Astrocyte (in vitro differentiated cells and primary cell): ENCODE measurements around the gene SRL. TPM values are rescaled to one million over a fixed set of nuclear protein-coding genes. Genes with fewer than 3 reads are reported as not detected.

Source experiments
- DNase-seq: peaks from one replicate; pipeline ENCODE4 v3.0.0-alpha.2; 2010; ENCODE audit warnings: low read depth
- FAIRE-seq: peaks from 2 replicates; lab custom pipeline; 2011; peaks lifted over from hg19 to GRCh38; lab: Jason Lieb, UNC
- H2AFZ ChIP-seq: 2 replicates; pipeline ENCODE4 v1.6.0; 2012; ENCODE audit warnings: low read depth, low read length, inconsistent platforms
- H3K27ac ChIP-seq: 2 replicates; pipeline ENCODE4 v1.5.1; 2011; ENCODE audit warnings: low read depth, low read length, inconsistent platforms
- H3K27me3 ChIP-seq: 2 replicates; pipeline ENCODE4 v1.6.0; 2011; ENCODE audit warnings: low read length, inconsistent platforms; ENCODE audit not compliant: insufficient read depth
- H3K36me3 ChIP-seq: 2 replicates; pipeline ENCODE4 v1.5.1; 2011; ENCODE audit warnings: low read length, inconsistent platforms; ENCODE audit not compliant: insufficient read depth
- H3K4me1 ChIP-seq: 2 replicates; pipeline ENCODE4 v1.5.1; 2011; ENCODE audit warnings: low read length, inconsistent platforms; ENCODE audit not compliant: insufficient read depth
- H3K4me2 ChIP-seq: 2 replicates; pipeline ENCODE4 v1.6.0; 2012; ENCODE audit warnings: low read length, inconsistent platforms
- H3K4me3 ChIP-seq: 2 replicates; pipeline ENCODE4 v1.5.1; 2011; ENCODE audit warnings: low read depth, mild to moderate bottlenecking, low read length, inconsistent platforms; ENCODE audit not compliant: insufficient read depth
- H3K79me2 ChIP-seq: 2 replicates; pipeline ENCODE4 v1.6.0; 2012; ENCODE audit warnings: mild to moderate bottlenecking, low read length, inconsistent platforms; ENCODE audit not compliant: insufficient read depth
- H3K9ac ChIP-seq: 2 replicates; pipeline ENCODE4 v1.6.0; 2012; ENCODE audit warnings: mild to moderate bottlenecking, low read length, inconsistent platforms
- H3K9me3 ChIP-seq: 2 replicates; pipeline ENCODE4 v1.5.1; 2012; ENCODE audit warnings: low read depth, mild to moderate bottlenecking, low read length, inconsistent platforms; ENCODE audit not compliant: insufficient read depth
- H4K20me1 ChIP-seq: 2 replicates; pipeline ENCODE4 v1.6.0; 2012; ENCODE audit warnings: low read length, inconsistent platforms; ENCODE audit not compliant: insufficient read depth
- H3K27ac Mint-ChIP-seq: one replicate; pipeline ENCODE4 v1.8.0; 2021; ENCODE audit warnings: mild to moderate bottlenecking, mixed read lengths; ENCODE audit not compliant: unreplicated experiment
- H3K27me3 Mint-ChIP-seq: one replicate; pipeline ENCODE4 v1.8.0; 2021; ENCODE audit warnings: low read depth, mixed read lengths; ENCODE audit not compliant: unreplicated experiment
- H3K36me3 Mint-ChIP-seq: one replicate; pipeline ENCODE4 v1.8.0; 2021; ENCODE audit warnings: low read depth, mixed read lengths; ENCODE audit not compliant: unreplicated experiment
- H3K4me1 Mint-ChIP-seq: one replicate; pipeline ENCODE4 v1.8.0; 2021; ENCODE audit warnings: low read depth, mixed read lengths; ENCODE audit not compliant: unreplicated experiment
- H3K4me3 Mint-ChIP-seq: one replicate; pipeline ENCODE4 v1.8.0; 2021; ENCODE audit warnings: mild to moderate bottlenecking, moderate library complexity, mixed read lengths; ENCODE audit not compliant: unreplicated experiment
- H3K9me3 Mint-ChIP-seq: one replicate; pipeline ENCODE4 v1.8.0; 2021; ENCODE audit warnings: mild to moderate bottlenecking, mixed read lengths; ENCODE audit not compliant: unreplicated experiment
- EZH2 ChIP-seq: IDR thresholded peaks from 2 replicates; pipeline ENCODE4 v1.6.1; 2012; ENCODE audit warnings: mild to moderate bottlenecking, low read length, inconsistent platforms; ENCODE audit not compliant: insufficient read depth
- total RNA-seq: library from RNA; stranded (reverse); gene quantifications from 2 replicates; pipeline ENCODE4 v1.2.1, GENCODE V29; 2021
- TF ChIP-seq, protein P1 (sequence below): IDR thresholded peaks from 2 replicates; pipeline ENCODE4 v1.5.1; 2011; ENCODE audit warnings: low read depth, mild to moderate bottlenecking, inconsistent platforms, low read length, moderate library complexity; ENCODE audit not compliant: insufficient read depth

SRL gene
- total RNA-seq, 1 donor from 2014 or later: not detected

DNA sequence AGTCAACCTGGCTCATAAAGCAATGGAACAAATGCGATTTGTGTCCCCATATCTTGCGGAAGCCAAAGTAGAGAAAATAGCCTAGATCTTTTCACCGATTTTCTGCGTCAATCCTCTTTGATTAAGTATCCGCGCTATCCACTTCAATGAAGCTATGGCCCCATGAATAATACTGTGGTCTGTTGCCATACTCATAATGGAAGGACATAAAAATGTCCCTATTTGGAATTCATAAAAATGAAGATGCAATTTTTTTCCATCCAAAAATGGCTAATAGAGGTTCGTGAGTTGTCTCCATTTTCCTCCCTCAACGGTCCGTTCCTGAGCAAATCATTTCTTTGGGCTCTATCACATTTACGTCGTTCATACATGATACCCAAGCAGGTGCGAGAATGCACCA, 100.3 kb downstream of the SRL start:
- TF ChIP-seq, protein P1, sequence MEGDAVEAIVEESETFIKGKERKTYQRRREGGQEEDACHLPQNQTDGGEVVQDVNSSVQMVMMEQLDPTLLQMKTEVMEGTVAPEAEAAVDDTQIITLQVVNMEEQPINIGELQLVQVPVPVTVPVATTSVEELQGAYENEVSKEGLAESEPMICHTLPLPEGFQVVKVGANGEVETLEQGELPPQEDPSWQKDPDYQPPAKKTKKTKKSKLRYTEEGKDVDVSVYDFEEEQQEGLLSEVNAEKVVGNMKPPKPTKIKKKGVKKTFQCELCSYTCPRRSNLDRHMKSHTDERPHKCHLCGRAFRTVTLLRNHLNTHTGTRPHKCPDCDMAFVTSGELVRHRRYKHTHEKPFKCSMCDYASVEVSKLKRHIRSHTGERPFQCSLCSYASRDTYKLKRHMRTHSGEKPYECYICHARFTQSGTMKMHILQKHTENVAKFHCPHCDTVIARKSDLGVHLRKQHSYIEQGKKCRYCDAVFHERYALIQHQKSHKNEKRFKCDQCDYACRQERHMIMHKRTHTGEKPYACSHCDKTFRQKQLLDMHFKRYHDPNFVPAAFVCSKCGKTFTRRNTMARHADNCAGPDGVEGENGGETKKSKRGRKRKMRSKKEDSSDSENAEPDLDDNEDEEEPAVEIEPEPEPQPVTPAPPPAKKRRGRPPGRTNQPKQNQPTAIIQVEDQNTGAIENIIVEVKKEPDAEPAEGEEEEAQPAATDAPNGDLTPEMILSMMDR: no peak
- TF ChIP-seq EZH2: no peak
- no peak overlapping the region for H3K4me3 Mint-ChIP-seq
- H2AFZ ChIP-seq: no peak overlapping the region

DNA sequence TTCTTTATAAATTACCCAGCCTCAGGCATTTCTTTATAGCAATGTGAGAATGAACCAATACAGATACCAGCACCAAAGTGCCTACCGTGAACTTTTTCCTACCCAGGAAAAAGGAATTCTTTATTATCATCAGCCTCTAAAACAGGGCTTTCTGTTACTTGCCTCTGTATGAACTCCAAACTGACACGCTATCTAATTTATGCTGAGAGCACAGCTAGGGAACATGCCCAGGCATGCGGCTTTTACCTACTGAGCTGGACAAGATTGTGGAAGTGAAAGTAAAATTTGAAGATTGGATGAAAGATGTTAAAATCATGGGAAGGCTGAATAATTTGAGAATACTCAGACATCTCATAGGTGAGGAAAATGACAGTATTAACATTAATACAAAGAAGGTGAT, 101.2 kb downstream of the SRL start:
- no peak for FAIRE-seq
- Histone ChIP-seq H3K9me3 (peaks cover 5% of the 10 kb centered on the region), H3K9ac (no peak overlapping the region), H2AFZ (no peak overlapping the region), H3K4me2 (no peak overlapping the region), H3K79me2 (no peaks in the 10 kb centered on the region), H3K27me3 (no peaks in the 10 kb centered on the region), H3K4me1 (no peaks in the 10 kb centered on the region), H3K4me3 (no peak overlapping the region), H4K20me1 (no peaks in the 10 kb centered on the region), H3K27ac (peak overlapping the region; percentile 21), H3K36me3 (no peaks in the 10 kb centered on the region)
- peak; percentile 70 for DNase-seq
- H3K27ac Mint-ChIP-seq: peak overlapping the region; percentile 48
- H3K9me3 Mint-ChIP-seq: peaks cover 20% of the 10 kb centered on the region
- TF ChIP-seq, protein P1: no peak
- TF ChIP-seq EZH2: no peak
- peaks cover 3% of the 10 kb centered on the region for H3K4me1 Mint-ChIP-seq
- H3K4me3 Mint-ChIP-seq: no peak overlapping the region
- peaks cover 6% of the 10 kb centered on the region for H3K36me3 Mint-ChIP-seq
- H3K27me3 Mint-ChIP-seq: peaks cover 5% of the 10 kb centered on the region

More for the DNA sequence above, 100.3 kb downstream of the SRL start:
- peak overlapping the region; percentile 48 for H3K27ac Mint-ChIP-seq
- Histone ChIP-seq H3K9me3 (peaks cover 5% of the 10 kb centered on the region), H3K9ac (no peak overlapping the region), H3K4me3 (no peak overlapping the region), H3K27ac (no peak overlapping the region), H3K27me3 (no peaks in the 10 kb centered on the region), H3K79me2 (no peaks in the 10 kb centered on the region), H3K4me1 (no peaks in the 10 kb centered on the region), H4K20me1 (no peaks in the 10 kb centered on the region), H3K36me3 (no peaks in the 10 kb centered on the region), H3K4me2 (no peak overlapping the region)
- DNase-seq: no peak
- no peak for FAIRE-seq
- peaks cover 3% of the 10 kb centered on the region for H3K4me1 Mint-ChIP-seq
- peaks cover 20% of the 10 kb centered on the region for H3K9me3 Mint-ChIP-seq
- H3K36me3 Mint-ChIP-seq: peaks cover 6% of the 10 kb centered on the region
- peaks cover 5% of the 10 kb centered on the region for H3K27me3 Mint-ChIP-seq

DNA sequence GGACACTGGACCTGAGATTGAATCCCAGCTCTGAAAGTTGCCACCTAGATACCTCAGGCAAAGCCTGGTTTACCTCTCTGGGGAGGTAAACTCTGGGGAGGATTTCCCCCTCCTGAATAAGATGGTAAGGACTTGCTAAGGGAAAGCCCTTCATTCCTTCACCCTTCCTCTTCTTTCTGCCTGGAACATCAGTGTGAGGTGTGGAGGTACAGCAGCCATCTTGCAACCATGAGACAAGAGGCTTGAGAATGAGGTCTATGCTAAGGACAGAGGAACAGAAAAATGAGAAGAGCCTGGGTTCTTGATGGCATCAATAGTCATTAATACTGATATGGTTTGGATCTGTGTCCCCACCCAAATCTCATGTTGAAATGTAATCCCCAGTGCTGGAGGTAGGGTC, 101.9 kb downstream of the SRL start:
- H3K36me3 Mint-ChIP-seq: peaks cover 6% of the 10 kb centered on the region
- Histone ChIP-seq H3K9ac (no peak overlapping the region), H3K4me1 (no peaks in the 10 kb centered on the region), H3K79me2 (no peaks in the 10 kb centered on the region), H3K4me2 (no peak overlapping the region), H2AFZ (no peak overlapping the region), H3K36me3 (no peaks in the 10 kb centered on the region), H3K4me3 (no peak overlapping the region), H3K27ac (no peak overlapping the region), H3K27me3 (no peaks in the 10 kb centered on the region), H3K9me3 (peaks cover 5% of the 10 kb centered on the region), H4K20me1 (no peaks in the 10 kb centered on the region)
- peak overlapping the region; percentile 48 for H3K27ac Mint-ChIP-seq
- peaks cover 3% of the 10 kb centered on the region for H3K4me1 Mint-ChIP-seq
- H3K27me3 Mint-ChIP-seq: peaks cover 5% of the 10 kb centered on the region
- H3K4me3 Mint-ChIP-seq: no peak overlapping the region
- DNase-seq (no peak), FAIRE-seq (no peak)
- TF ChIP-seq EZH2: no peak
- TF ChIP-seq, protein P1: no peak
- H3K9me3 Mint-ChIP-seq: peaks cover 20% of the 10 kb centered on the region
